Psoas muscle (tissue), 8 donors: ENCODE data around the gene BPI. TPM values are rescaled to one million over a fixed set of nuclear protein-coding genes. Genes with fewer than 3 reads are reported as not detected.
"Not testable (repeated sequence)": the region's sequence is repeated elsewhere in the genome, so short reads cannot be mapped to it uniquely, and the experiment has no call there.

Experiments
- ATAC-seq, 4 donors: fragments of 200-7000 bp; cut with Tn5 transposase; one replicate each; pipeline ENCODE4 v1.9.1; 2020; ENCODE audit warnings: moderate library complexity in 3 of 4, mild to moderate bottlenecking in 2 of 4
- DNase-seq, 2 donors: peaks; one replicate each; pipeline ENCODE4 v3.0.0-alpha.2; 2020
- H3K27ac ChIP-seq: fragments of 200-600 bp; one replicate; pipeline ENCODE4 v1.8.0; 2022
- H3K27me3 ChIP-seq, 3 donors: fragments of 200-600 bp in 1 of 3; one replicate each; pipeline versions ENCODE4 v1.6.1 to v1.8.0; 2013 to 2022; ENCODE audit warnings: low read length in 2 of 3, mild to moderate bottlenecking in 2 of 3, moderate library complexity in 1 of 3; ENCODE audit not compliant: insufficient read depth in 3 of 3
- H3K36me3 ChIP-seq, 2 donors: fragments of 200-600 bp in 1 of 2; one replicate each; pipeline versions ENCODE4 v1.6.1 to v1.8.0; 2013 to 2022; ENCODE audit warnings: low read depth in 1 of 2, mild to moderate bottlenecking in 1 of 2, moderate library complexity in 1 of 2; ENCODE audit not compliant: insufficient read depth in 1 of 2
- H3K4me1 ChIP-seq: fragments of 200-600 bp; one replicate; pipeline ENCODE4 v1.8.0; 2022
- H3K4me3 ChIP-seq: fragments of 200-600 bp; one replicate; pipeline ENCODE4 v1.8.0; 2022; ENCODE audit warnings: mild to moderate bottlenecking
- H3K9me3 ChIP-seq: fragments of 200-600 bp; one replicate; pipeline ENCODE4 v1.8.0; 2022
- WGBS, 3 donors: extraction: QIAGEN DNeasy Blood & Tissue Kit; methylation state at CpG; one replicate each; pipeline versions ENCODE4 v1.1.6 to v1.1.7; 2013; 5-methylcytosine and 5-hydroxymethylcytosine counted together
- intact Hi-C, 2 donors: fragments of 100-400 bp; cut with DNase I; formaldehyde crosslinking; loops; one replicate each; pipeline versions ENCODE4 v1.11.0 to v1.14.2; 2022
- polyA plus RNA-seq, 3 donors: library from polyadenylated mRNA; stranded (reverse); fragments of 200-250 nt; gene quantifications; one replicate each; pipeline ENCODE4 v1.2.3, GENCODE V29; 2013
- total RNA-seq, 4 donors: library from RNA; stranded (reverse); fragmentation: NEBNext Ultra II Directional in 2 of 4; extraction: Animal tissue kit (Norgen Biotek cat#: 25700) in 2 of 4; gene quantifications; one replicate each; pipeline versions ENCODE4 v1.2.1 to v1.2.4, GENCODE V29; 2021 to 2023
- TF ChIP-seq, protein P1 (sequence below): fragments of 200-600 bp; IDR thresholded peaks from one replicate; pipeline ENCODE4 v1.8.0; 2022; ENCODE audit warnings: antibody characterized with exemption
- donor health status: healthy with polysubstance abuse.
- donor health status: DM: no; HTN: no; CAD: no; lungs with moderate emphysema.
- donor health status: Bipolar disorder and iron deficiency.
- donor health status: healthy.
- donor health status: DM: yes; HTN: yes; CAD: no.
- donor health status: DM: no; HTN: no; CAD: no.
- donor health status: DM: no; HTN: no; CAD: no.
- donor health status: DM: yes; HTN: yes; CAD: no.

The BPI gene
- total and polyA plus RNA-seq, 7 donors, result 0.06 to 0.49 (median 0.41) TPM; not detected in 4

DNA sequence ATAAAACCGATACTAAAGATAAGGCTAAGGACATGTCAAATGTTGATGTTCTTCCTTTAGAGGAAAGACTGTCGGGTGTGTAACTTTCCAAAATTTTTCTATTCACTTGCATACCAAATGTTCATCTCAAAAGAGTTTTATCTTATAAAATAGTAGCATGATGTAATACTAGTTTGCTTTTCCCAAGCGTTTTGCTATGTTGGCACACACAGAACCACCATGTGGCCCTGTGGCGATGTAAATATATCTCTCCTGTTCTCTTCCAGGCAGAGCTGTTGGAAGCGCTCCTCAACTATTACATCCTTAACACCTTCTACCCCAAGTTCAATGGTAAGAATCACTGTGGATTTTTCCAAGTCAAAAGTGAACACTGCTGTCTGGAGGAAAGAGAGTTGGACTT is 68.8 kb downstream of the BPI start:
- WGBS, 3 donors, result 57 to 67% (median 63%) methylated on average over 5 of the region's 5 CpGs
- DNase-seq, result no peak
- no peak overlapping the region for H3K27ac ChIP-seq
- H3K27me3 ChIP-seq, result no peaks in the 10 kb centered on the region
- H3K4me3 ChIP-seq, result no peak overlapping the region
- intact Hi-C loops, result no loop called here
- H3K9me3 ChIP-seq, result no peaks in the 10 kb centered on the region
- TF ChIP-seq, protein P1, sequence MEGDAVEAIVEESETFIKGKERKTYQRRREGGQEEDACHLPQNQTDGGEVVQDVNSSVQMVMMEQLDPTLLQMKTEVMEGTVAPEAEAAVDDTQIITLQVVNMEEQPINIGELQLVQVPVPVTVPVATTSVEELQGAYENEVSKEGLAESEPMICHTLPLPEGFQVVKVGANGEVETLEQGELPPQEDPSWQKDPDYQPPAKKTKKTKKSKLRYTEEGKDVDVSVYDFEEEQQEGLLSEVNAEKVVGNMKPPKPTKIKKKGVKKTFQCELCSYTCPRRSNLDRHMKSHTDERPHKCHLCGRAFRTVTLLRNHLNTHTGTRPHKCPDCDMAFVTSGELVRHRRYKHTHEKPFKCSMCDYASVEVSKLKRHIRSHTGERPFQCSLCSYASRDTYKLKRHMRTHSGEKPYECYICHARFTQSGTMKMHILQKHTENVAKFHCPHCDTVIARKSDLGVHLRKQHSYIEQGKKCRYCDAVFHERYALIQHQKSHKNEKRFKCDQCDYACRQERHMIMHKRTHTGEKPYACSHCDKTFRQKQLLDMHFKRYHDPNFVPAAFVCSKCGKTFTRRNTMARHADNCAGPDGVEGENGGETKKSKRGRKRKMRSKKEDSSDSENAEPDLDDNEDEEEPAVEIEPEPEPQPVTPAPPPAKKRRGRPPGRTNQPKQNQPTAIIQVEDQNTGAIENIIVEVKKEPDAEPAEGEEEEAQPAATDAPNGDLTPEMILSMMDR, result no peak
- no peak for ATAC-seq
- no peaks in the 10 kb centered on the region for H3K4me1 ChIP-seq
- peaks cover 0 to 13% of the 10 kb centered on the region in 2 donors for H3K36me3 ChIP-seq

DNA sequence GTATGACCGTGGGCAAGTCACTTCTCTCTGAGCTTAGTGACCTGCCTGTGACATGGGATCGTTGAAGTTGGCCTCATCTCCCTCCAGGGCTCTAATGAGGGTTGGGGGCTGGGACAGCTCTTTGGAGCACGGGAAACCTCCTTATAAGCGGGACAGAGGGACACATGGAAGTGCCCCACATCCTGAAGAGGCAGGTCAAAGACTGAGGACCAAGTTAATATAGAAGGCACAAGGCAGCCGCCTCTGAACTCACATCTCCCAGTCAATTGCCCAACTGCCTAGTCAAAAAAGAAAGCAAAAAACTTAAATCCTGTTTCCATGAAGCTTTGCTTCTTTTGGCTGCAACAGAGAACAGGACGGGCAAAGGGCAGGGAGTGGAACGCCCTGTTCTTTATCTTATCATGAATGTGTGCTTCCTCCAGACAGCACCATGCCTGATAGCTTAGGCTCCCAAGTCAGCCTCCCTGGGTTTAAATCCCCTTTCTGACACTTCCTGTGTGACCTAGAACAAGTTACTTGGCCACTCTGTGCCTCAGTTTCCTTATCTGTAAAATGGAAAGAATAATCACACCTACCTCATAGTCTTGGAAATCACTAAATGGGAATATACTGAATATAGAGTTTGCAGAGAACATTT is 69.4 kb downstream of the BPI start:
- Histone ChIP-seq H3K4me3 (no peak overlapping the region), H3K27ac (no peak overlapping the region), H3K36me3 (peaks cover 0 to 10% of the 10 kb centered on the region in 2 donors), H3K9me3 (no peaks in the 10 kb centered on the region), H3K27me3 (no peaks in the 10 kb centered on the region), H3K4me1 (no peaks in the 10 kb centered on the region)
- peak in 1 of 4 donors; percentile 36 for ATAC-seq
- 50 to 62% (median 52%) methylated on average over 7 of the region's 7 CpGs for WGBS, 3 donors
- DNase-seq, result no peak
- intact Hi-C loops, result no loop called here
- TF ChIP-seq, protein P1, result no peak

DNA sequence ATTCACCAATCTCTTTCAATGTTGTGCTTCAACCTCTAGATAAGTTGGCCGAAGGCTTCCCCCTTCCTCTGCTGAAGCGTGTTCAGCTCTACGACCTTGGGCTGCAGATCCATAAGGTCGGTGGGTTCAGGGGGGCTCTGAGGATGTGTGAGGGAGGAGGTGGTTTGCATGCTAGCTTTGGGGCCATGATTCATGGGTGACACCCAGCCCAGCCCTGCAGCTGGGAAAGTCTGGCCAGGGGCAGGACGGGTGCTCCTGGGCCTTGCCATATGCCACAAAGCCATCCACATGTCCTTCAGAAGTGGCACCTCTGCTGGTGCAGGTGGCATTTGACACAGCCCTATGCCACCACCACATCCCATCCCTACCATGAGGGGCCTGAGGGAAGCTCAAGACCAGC is 69.9 kb downstream of the BPI start:
- H3K36me3 ChIP-seq, result peaks cover 0 to 10% of the 10 kb centered on the region in 2 donors
- H3K4me3 ChIP-seq, result no peak overlapping the region
- DNase-seq, result no peak
- TF ChIP-seq, protein P1, result no peak
- peak in 1 of 4 donors; percentile 22 for ATAC-seq
- no peaks in the 10 kb centered on the region for H3K4me1 ChIP-seq
- intact Hi-C loops, result no loop called here
- no peak overlapping the region for H3K27ac ChIP-seq
- 76 to 87% (median 77%) methylated on average over 5 of the region's 5 CpGs for WGBS, 3 donors
- H3K27me3 ChIP-seq, result no peaks in the 10 kb centered on the region
- H3K9me3 ChIP-seq, result no peaks in the 10 kb centered on the region

DNA sequence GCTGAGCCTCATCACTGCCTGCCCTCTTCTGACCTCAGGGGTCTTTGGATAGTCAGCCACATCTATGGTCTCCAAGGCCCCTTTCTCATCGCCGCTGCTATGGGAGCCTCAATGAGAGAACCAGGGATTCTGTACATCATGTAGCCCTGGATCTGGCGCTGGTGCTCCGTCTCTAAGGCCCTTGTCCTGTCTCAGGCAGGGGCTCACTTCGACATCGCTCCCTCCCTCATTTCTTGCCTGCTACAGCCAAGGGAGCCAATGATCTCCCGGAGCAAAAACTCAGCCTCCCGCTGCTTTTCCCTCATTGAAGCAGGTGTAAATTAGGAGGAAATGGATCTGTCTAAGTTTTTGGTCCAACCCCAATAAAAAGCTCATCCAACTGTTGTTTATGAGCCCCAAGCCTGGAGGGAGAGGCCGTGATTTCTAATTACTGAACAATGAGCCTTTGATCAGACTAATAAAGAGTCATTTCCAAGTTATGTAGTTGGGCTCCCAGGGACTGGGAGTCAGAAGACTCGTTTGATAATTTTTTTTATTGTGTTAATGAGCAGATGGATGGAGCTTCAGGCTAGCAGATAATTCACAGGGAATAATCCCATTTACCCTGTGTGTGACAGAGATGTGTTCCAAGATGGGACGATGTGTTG is 73.2 kb downstream of the BPI start:
- Histone ChIP-seq H3K27me3 (no peaks in the 10 kb centered on the region), H3K36me3 (peaks cover 0 to 7% of the 10 kb centered on the region in 2 donors), H3K27ac (no peak overlapping the region), H3K4me3 (no peak overlapping the region), H3K9me3 (no peaks in the 10 kb centered on the region), H3K4me1 (no peaks in the 10 kb centered on the region)
- WGBS, 3 donors, result 56 to 69% (median 58%) methylated on average over 11 of the region's 11 CpGs
- intact Hi-C loops, result no loop called here
- TF ChIP-seq, protein P1, result no peak
- DNase-seq (no peak), ATAC-seq (no peak)

DNA sequence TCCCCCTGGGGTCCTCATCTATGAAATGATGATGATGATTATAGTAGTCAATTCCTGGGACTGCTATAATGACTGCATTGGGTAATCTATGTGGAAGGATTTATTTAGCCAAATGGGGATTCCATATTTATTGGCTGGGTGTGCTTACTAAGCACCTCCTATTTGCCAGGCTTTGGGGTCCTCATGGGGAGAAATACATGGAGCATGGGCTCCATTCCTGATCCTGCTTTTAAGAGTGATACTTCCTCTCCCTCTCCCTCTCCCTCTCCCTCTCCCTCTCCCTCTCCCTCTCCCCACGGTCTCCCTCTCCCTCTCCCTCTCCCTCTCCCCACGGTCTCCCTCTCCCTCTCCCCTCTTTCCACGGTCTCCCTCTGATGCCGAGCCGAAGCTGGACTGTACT is 73.9 kb downstream of the BPI start:
- no CpG with 5 or more reads among the region's 5 CpGs for WGBS, 3 donors
- H3K4me1 ChIP-seq, DNase-seq, H3K27ac ChIP-seq, H3K4me3 ChIP-seq, H3K27me3 ChIP-seq, ATAC-seq, H3K36me3 ChIP-seq, intact Hi-C loops, H3K9me3 ChIP-seq: not testable (repeated sequence)
